ENCODE measurements around the gene DNAJB13. TPM values are rescaled to one million over a fixed set of nuclear protein-coding genes. Genes with fewer than 3 reads are reported as not detected.

The DNAJB13 gene
- total RNA-seq, 4 donors from 2014 or later, result not detected

GRCh38 chr11:73949246-73949645, 1.6 kb upstream of the DNAJB13 start:
- Histone ChIP-seq H3K4me1 (no peaks in the 10 kb centered on the region), H3K27ac (no peak overlapping the region), H3K9me3 (no peaks in the 10 kb centered on the region), H3K36me3 (no peaks in the 10 kb centered on the region), H3K27me3 (no peaks in the 10 kb centered on the region), H3K4me3 (no peak overlapping the region)
- TF ChIP-seq POLR2A (IDR thresholded peaks at IDR 0.05) (no peak), EP300 (IDR thresholded peaks at IDR 0.05) (no peak), CTCF (IDR thresholded peaks at IDR 0.05) (no peak), POLR2AphosphoS5 (IDR thresholded peaks at IDR 0.05) (no peak)
- peak in 1 of 2 donors; percentile 45 for DNase-seq (ENCODE audit: low spot score in 2 of 2)
- 84% methylated on average over 4 of the region's 4 CpGs for WGBS

- DNase-seq (ENCODE audit: low spot score in 2 of 2), result no peak
- no peaks in the 10 kb centered on the region for H3K36me3 ChIP-seq
- H3K27ac ChIP-seq, result no peak overlapping the region
- no peak for TF ChIP-seq CTCF (IDR thresholded peaks at IDR 0.05)
- no peak for TF ChIP-seq POLR2AphosphoS5 (IDR thresholded peaks at IDR 0.05)
- no peak for TF ChIP-seq POLR2A (IDR thresholded peaks at IDR 0.05)
- TF ChIP-seq EP300 (IDR thresholded peaks at IDR 0.05), result no peak
- H3K9me3 ChIP-seq, result no peaks in the 10 kb centered on the region
- no peak overlapping the region for H3K4me3 ChIP-seq
- H3K27me3 ChIP-seq, result no peaks in the 10 kb centered on the region
- H3K4me1 ChIP-seq, result no peaks in the 10 kb centered on the region
- 96% methylated on average over 5 of the region's 5 CpGs for WGBS
Observed at GRCh38 chr11:73949912-73950311, 914 bp upstream of the DNAJB13 start.

GRCh38 chr11:73951797-73952196, 971 bp downstream of the DNAJB13 start:
- no peaks in the 10 kb centered on the region for H3K9me3 ChIP-seq

GRCh38 chr11:73956876-73957653, 6.2 kb downstream of the DNAJB13 start:
- Histone ChIP-seq H3K27me3 (peaks cover 13% of the 10 kb centered on the region), H3K4me3 (no peak overlapping the region), H3K4me1 (no peaks in the 10 kb centered on the region), H3K9me3 (no peaks in the 10 kb centered on the region), H3K27ac (no peak overlapping the region), H3K36me3 (no peaks in the 10 kb centered on the region)
- DNase-seq (ENCODE audit: low spot score in 2 of 2), result no peak
- TF ChIP-seq CTCF (IDR thresholded peaks at IDR 0.05) (no peak), POLR2AphosphoS5 (IDR thresholded peaks at IDR 0.05) (no peak)
- WGBS, result 70% methylated on average over 28 of the region's 29 CpGs

More at GRCh38 chr11:73951797-73952196, 971 bp downstream of the DNAJB13 start:
- no peak overlapping the region for H3K27ac ChIP-seq
- 91% methylated on average over 7 of the region's 7 CpGs for WGBS
- H3K4me1 ChIP-seq, result no peaks in the 10 kb centered on the region
- peaks cover under 1% of the 10 kb centered on the region for H3K27me3 ChIP-seq
- H3K36me3 ChIP-seq, result no peaks in the 10 kb centered on the region
- no peak for DNase-seq (ENCODE audit: low spot score in 2 of 2)
- TF ChIP-seq POLR2A (IDR thresholded peaks at IDR 0.05) (no peak), POLR2AphosphoS5 (IDR thresholded peaks at IDR 0.05) (no peak), CTCF (IDR thresholded peaks at IDR 0.05) (no peak), EP300 (IDR thresholded peaks at IDR 0.05) (no peak)
- no peak overlapping the region for H3K4me3 ChIP-seq

- DNase-seq (ENCODE audit: low spot score in 2 of 2), result no peak
- 75% methylated on average over 19 of the region's 25 CpGs for WGBS
- TF ChIP-seq CTCF (IDR thresholded peaks at IDR 0.05) (no peak), EP300 (IDR thresholded peaks at IDR 0.05) (no peak), POLR2A (IDR thresholded peaks at IDR 0.05) (no peak), POLR2AphosphoS5 (IDR thresholded peaks at IDR 0.05) (no peak)
- Histone ChIP-seq H3K9me3 (no peaks in the 10 kb centered on the region), H3K36me3 (no peaks in the 10 kb centered on the region), H3K4me3 (no peak overlapping the region), H3K4me1 (no peaks in the 10 kb centered on the region), H3K27ac (no peak overlapping the region), H3K27me3 (peaks cover 13% of the 10 kb centered on the region)
Observed at GRCh38 chr11:73957654-73958361, 7.0 kb downstream of the DNAJB13 start.
